K562 (cell line): Measurements from ENCODE around the gene HOXC4. TPM values are rescaled to one million over a fixed set of nuclear protein-coding genes. Genes with fewer than 3 reads are reported as not detected.

Experiments used
- HDAC6 ChIP-seq: IDR thresholded peaks from 2 replicates; pipeline ENCODE4 v1.6.1; 2012; ENCODE audit warnings: low read depth, mild to moderate bottlenecking, control low read depth, inconsistent platforms, low read length, moderate library complexity
- HINFP ChIP-seq: fragments of 450-650 bp; conservative IDR thresholded peaks from 2 replicates; pipeline ENCODE4 v1.6.1; 2016; ENCODE audit warnings: missing genetic modification characterization, low read depth, mild to moderate bottlenecking, control low read depth, missing compliant biosample characterization
- HNRNPK ChIP-seq: fragments of 200-400 bp; formaldehyde crosslinking; IDR thresholded peaks from one replicate; pipeline ENCODE4 v1.6.1; 2018; ENCODE audit warnings: mild to moderate bottlenecking, low read depth, low read length; ENCODE audit not compliant: poor library complexity, severe bottlenecking
- MXI1 ChIP-seq: IDR thresholded peaks from 2 replicates; pipeline ENCODE4 v1.6.1; 2011; ENCODE audit warnings: low read depth, mild to moderate bottlenecking, improper control_type of control experiment, low read length
- NFATC3 ChIP-seq: fragments of 450-650 bp; IDR thresholded peaks from 2 replicates; pipeline ENCODE4 v1.6.1; 2017; ENCODE audit warnings: mild to moderate bottlenecking
- SMAD1 ChIP-seq: fragments of 150-350 bp; IDR thresholded peaks from 2 replicates; pipeline ENCODE4 v1.6.1; 2014; ENCODE audit warnings: low read length, low read depth; ENCODE audit not compliant: partially characterized antibody
- TBP ChIP-seq: optimal IDR thresholded peaks from 2 replicates; pipeline ENCODE3; 2011; ENCODE audit warnings: low read depth, low read length, improper control_type of control experiment
- TSC22D4 ChIP-seq: fragments of 450-650 bp; IDR thresholded peaks from 2 replicates; pipeline ENCODE4 v1.6.1; 2016; ENCODE audit warnings: missing genetic modification characterization, missing biosample characterization, control low read depth
- USF1 ChIP-seq: sonication (generic); formaldehyde crosslinking; IDR thresholded peaks from 2 replicates; pipeline ENCODE4 v1.9.0; 2022; ENCODE audit warnings: mild to moderate bottlenecking, missing genetic modification reagents
- ZFP91 ChIP-seq: sonication (generic); formaldehyde crosslinking; IDR thresholded peaks from 2 replicates; pipeline ENCODE4 v1.8.0; 2022; ENCODE audit warnings: mild to moderate bottlenecking, missing genetic modification reagents
- ZNF3 ChIP-seq: fragments of 250-450 bp; sonication (Bioruptor Pico); IDR thresholded peaks from 2 replicates; pipeline ENCODE4 v1.5.0; 2021; ENCODE audit warnings: mild to moderate bottlenecking, moderate library complexity
- ZNF785 ChIP-seq: fragments of 250-450 bp; sonication (Bioruptor Pico); IDR thresholded peaks from 2 replicates; pipeline ENCODE4 v1.4.0; 2020; ENCODE audit warnings: mild to moderate bottlenecking
- polyA plus RNA-seq, 8 experiments: library from polyadenylated mRNA; depleted of rRNA in 4 of 8; stranded (reverse) in 5 of 8; unstranded in 3 of 8; fragments of >200 nt; fragmentation: Nextera tagmentation in 2 of 8; fragmentation: Illumina TruSeq in 1 of 8; extraction: Ambion mirVana in 2 of 8; extraction: Trizol in 1 of 8; gene quantifications; 2 replicates each; pipeline versions ENCODE4 v1.2.1 to v1.2.3, GENCODE V29; 2011 to 2014; ENCODE audit warnings: inconsistent platforms in 1 of 8, missing spikeins in 1 of 8
- total RNA-seq, 7 experiments: library from RNA; depleted of rRNA in 6 of 7; stranded (reverse); fragments of >200 nt in 6 of 7; fragmentation: Illumina TruSeq in 2 of 7; extraction: Trizol in 2 of 7; gene quantifications; 2 replicates each; pipeline versions ENCODE4 v1.2.1 to v1.2.3, GENCODE V29; 2011 to 2021; ENCODE audit warnings: low replicate concordance in 1 of 7

Gene HOXC4
- total and polyA plus RNA-seq, 9 of the 15 experiments (the other 6 are each of a cell fraction or from before 2014, with no cell fraction given): 0.06 to 1.5 (median 0.44) TPM; not detected in 1

GRCh38 chr12:54075409-54075808 is 21.8 kb downstream of the HOXC4 start (continued):
- TF ChIP-seq HDAC6 (no peak), ZNF785 (no peak), NFATC3 (no peak), TBP (no peak), ZNF3 (CRISPR knock-in tag) (no peak), USF1 (CRISPR knock-in tag) (no peak), SMAD1 (no peak), ZFP91 (CRISPR knock-in tag) (no peak), HINFP (tag) (no peak), HNRNPK (no peak), TSC22D4 (tag) (no peak), MXI1 (no peak)
